ENCODE results near the gene PAOX.

GRCh38 chr10:133411523-133412380 lies 32.7 kb downstream of the PAOX start:
- TF ChIP-seq POLR2A (IDR thresholded peaks at IDR 0.05) = no peak
- TF ChIP-seq CTCF (IDR thresholded peaks at IDR 0.05) = no peak
